Fibroblast of lung (primary cell): ENCODE results near the gene IL21R.

Source experiments
- EZH2 ChIP-seq: IDR thresholded peaks from 2 replicates; pipeline ENCODE4 v1.5.1; 2012; ENCODE audit warnings: low read length, control low read depth, mild to moderate bottlenecking; ENCODE audit errors: missing control alignments
- TF ChIP-seq, protein P1 (sequence below), 2 donors: IDR thresholded peaks in 1 of 2; conservative IDR thresholded peaks in 1 of 2; 1 replicate in 1 of 2; 2 replicates in 1 of 2; pipeline ENCODE4 v1.5.1; 2011 to 2012; ENCODE audit warnings: low read length in 2 of 2, control low read depth in 1 of 2, inconsistent platforms in 1 of 2, low read depth in 1 of 2, mild to moderate bottlenecking in 1 of 2

DNA sequence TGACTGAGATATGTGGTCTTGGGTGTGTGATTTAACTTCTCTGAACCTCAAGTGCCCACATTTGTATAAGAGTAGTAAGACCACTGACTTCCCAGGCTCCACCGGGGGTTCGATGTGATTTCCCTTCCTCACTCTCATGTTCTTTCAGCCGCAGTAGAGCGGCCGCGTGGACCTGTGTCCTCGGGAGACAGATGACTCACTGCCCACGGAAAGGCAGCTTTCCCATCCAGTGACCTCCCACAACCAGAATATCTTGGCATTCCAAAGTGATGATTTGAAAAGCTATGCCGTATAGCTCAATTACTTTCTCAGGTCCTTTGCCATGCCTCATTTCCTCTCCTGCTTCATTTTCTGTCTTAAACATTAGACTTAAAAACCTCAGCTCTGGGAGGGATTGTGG lies 73.6 kb downstream of the IL21R start:
- TF ChIP-seq, protein P1, sequence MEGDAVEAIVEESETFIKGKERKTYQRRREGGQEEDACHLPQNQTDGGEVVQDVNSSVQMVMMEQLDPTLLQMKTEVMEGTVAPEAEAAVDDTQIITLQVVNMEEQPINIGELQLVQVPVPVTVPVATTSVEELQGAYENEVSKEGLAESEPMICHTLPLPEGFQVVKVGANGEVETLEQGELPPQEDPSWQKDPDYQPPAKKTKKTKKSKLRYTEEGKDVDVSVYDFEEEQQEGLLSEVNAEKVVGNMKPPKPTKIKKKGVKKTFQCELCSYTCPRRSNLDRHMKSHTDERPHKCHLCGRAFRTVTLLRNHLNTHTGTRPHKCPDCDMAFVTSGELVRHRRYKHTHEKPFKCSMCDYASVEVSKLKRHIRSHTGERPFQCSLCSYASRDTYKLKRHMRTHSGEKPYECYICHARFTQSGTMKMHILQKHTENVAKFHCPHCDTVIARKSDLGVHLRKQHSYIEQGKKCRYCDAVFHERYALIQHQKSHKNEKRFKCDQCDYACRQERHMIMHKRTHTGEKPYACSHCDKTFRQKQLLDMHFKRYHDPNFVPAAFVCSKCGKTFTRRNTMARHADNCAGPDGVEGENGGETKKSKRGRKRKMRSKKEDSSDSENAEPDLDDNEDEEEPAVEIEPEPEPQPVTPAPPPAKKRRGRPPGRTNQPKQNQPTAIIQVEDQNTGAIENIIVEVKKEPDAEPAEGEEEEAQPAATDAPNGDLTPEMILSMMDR (conservative IDR thresholded peaks at IDR 0.05 in 1 of 2, IDR thresholded peaks at IDR 0.05 in 1 of 2; ENCODE audit: low read depth in 1 of 2, low read length in 2 of 2) = no peak
- no peak for TF ChIP-seq EZH2
